Measurements from ENCODE around the gene CPN2. TPM values are rescaled to one million over a fixed set of nuclear protein-coding genes. Genes with fewer than 3 reads are reported as not detected.

The CPN2 gene
- polyA plus RNA-seq, 1 donor from 2014 or later: not detected

GRCh38 chr3:194329583-194329965 is 21.6 kb downstream of the CPN2 start:
- Histone ChIP-seq H3F3A (ENCODE audit: insufficient read depth, low read length, poor library complexity, severe bottlenecking) (no peaks in the 10 kb centered on the region), H3K9me3 (ENCODE audit: low read length) (no peaks in the 10 kb centered on the region), H4K20me1 (ENCODE audit: insufficient read depth) (no peaks in the 10 kb centered on the region), H3K36me3 (ENCODE audit: insufficient read depth, low read length) (no peaks in the 10 kb centered on the region), H3K9me2 (ENCODE audit: insufficient read depth, low read length) (no peaks in the 10 kb centered on the region), H3K4me2 (ENCODE audit: low read length) (no peak overlapping the region), H3K79me2 (replicated peaks; ENCODE audit: insufficient read depth, low read length) (no peaks in the 10 kb centered on the region), H3K27me3 (ENCODE audit: insufficient read depth, low read depth, low read length) (peaks cover 25% of the 10 kb centered on the region), H3K9ac (ENCODE audit: low read length) (no peak overlapping the region), H2AFZ (ENCODE audit: low read depth, low read length) (no peak overlapping the region), H3K4me3 (ENCODE audit: low read length) (no peak overlapping the region), H3K27ac (ENCODE audit: low read length) (no peak overlapping the region)
- TF ChIP-seq EP300 (conservative IDR thresholded peaks at IDR 0.05; ENCODE audit: poor library complexity, severe bottlenecking): no peak
- no peak for TF ChIP-seq RAD21 (conservative IDR thresholded peaks at IDR 0.05)
- no peak for TF ChIP-seq EZH2 (IDR thresholded peaks at IDR 0.05; ENCODE audit: borderline replicate concordance, insufficient read depth, low read length, poor library complexity, severe bottlenecking)

DNA sequence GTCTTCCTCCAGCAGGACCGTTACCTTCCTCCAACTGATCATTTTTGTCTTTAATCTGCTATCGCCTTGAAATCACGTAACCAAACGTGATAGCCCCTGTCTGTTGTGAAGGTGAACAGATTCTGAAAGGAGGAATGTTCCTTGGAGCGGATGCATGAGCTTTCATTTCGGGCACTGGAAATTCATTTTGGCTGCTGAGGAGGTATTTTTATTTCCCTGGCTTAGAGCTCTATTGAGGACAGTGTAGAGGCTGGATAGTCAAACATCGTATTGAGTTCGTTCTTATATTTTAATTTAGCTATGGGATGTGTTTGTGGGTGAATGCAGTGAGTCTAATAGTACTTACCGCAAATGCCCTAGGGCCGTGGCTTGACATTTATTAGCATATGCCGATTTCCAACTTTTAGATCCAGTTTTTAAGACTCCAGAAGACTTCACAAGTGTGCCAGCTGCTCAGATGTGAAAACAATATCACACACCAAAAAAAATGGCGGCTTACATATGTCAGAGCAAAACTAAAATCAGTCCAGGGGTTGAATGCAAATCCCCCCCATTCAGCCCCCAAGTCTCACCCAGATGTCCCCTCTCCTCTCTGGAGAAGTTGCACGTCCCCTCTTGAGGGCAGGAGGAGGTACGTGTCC is 22.1 kb downstream of the CPN2 start:
- H3K27me3 ChIP-seq (ENCODE audit: insufficient read depth, low read depth, low read length): peaks cover 25% of the 10 kb centered on the region
- H2AFZ ChIP-seq (ENCODE audit: low read depth, low read length): no peak overlapping the region
- H3K36me3 ChIP-seq (ENCODE audit: insufficient read depth, low read length): no peaks in the 10 kb centered on the region
- no peaks in the 10 kb centered on the region for H3K9me3 ChIP-seq (ENCODE audit: low read length)
- no peaks in the 10 kb centered on the region for H3K79me2 ChIP-seq (replicated peaks; ENCODE audit: insufficient read depth, low read length)
- no peaks in the 10 kb centered on the region for H4K20me1 ChIP-seq (ENCODE audit: insufficient read depth)
- no peaks in the 10 kb centered on the region for H3K9me2 ChIP-seq (ENCODE audit: insufficient read depth, low read length)
- no peak overlapping the region for H3K4me3 ChIP-seq (ENCODE audit: low read length)
- no peaks in the 10 kb centered on the region for H3F3A ChIP-seq (ENCODE audit: insufficient read depth, low read length, poor library complexity, severe bottlenecking)
- no peak overlapping the region for H3K4me2 ChIP-seq (ENCODE audit: low read length)
- no peak overlapping the region for H3K9ac ChIP-seq (ENCODE audit: low read length)
- no peak for TF ChIP-seq EP300 (conservative IDR thresholded peaks at IDR 0.05; ENCODE audit: poor library complexity, severe bottlenecking)
- no peak for TF ChIP-seq MXI1 (conservative IDR thresholded peaks at IDR 0.05; ENCODE audit: poor library complexity, severe bottlenecking)
- TF ChIP-seq TAF1 (IDR thresholded peaks at IDR 0.05; ENCODE audit: low read depth): no peak
- no peak for TF ChIP-seq POLR2AphosphoS5 (IDR thresholded peaks at IDR 0.05)
- H3K27ac ChIP-seq (ENCODE audit: low read length): no peak overlapping the region

GRCh38 chr3:194328053-194328657 is 23.0 kb downstream of the CPN2 start:
- H3K79me2 ChIP-seq (replicated peaks; ENCODE audit: insufficient read depth, low read length): no peaks in the 10 kb centered on the region
- no peaks in the 10 kb centered on the region for H3F3A ChIP-seq (ENCODE audit: insufficient read depth, low read length, poor library complexity, severe bottlenecking)
- H3K4me2 ChIP-seq (ENCODE audit: low read length): no peak overlapping the region
- peaks cover 20% of the 10 kb centered on the region for H3K27me3 ChIP-seq (ENCODE audit: insufficient read depth, low read depth, low read length)
- H4K20me1 ChIP-seq (ENCODE audit: insufficient read depth): no peaks in the 10 kb centered on the region
- H3K9me2 ChIP-seq (ENCODE audit: insufficient read depth, low read length): no peaks in the 10 kb centered on the region
- no peak overlapping the region for H3K27ac ChIP-seq (ENCODE audit: low read length)
- no peak overlapping the region for H3K9ac ChIP-seq (ENCODE audit: low read length)
- no peak overlapping the region for H2AFZ ChIP-seq (ENCODE audit: low read depth, low read length)
- no peaks in the 10 kb centered on the region for H3K36me3 ChIP-seq (ENCODE audit: insufficient read depth, low read length)
- no peak for TF ChIP-seq RAD21 (conservative IDR thresholded peaks at IDR 0.05)
- TF ChIP-seq REST (IDR thresholded peaks at IDR 0.05; ENCODE audit: borderline replicate concordance): no peak
- no peak for TF ChIP-seq EZH2 (IDR thresholded peaks at IDR 0.05; ENCODE audit: borderline replicate concordance, insufficient read depth, low read length, poor library complexity, severe bottlenecking)
- no peak for TF ChIP-seq EP300 (conservative IDR thresholded peaks at IDR 0.05; ENCODE audit: poor library complexity, severe bottlenecking)
- TF ChIP-seq CTCF (IDR thresholded peaks at IDR 0.05; ENCODE audit: poor library complexity, severe bottlenecking): no peak
- TF ChIP-seq TAF1 (IDR thresholded peaks at IDR 0.05; ENCODE audit: low read depth): no peak
- TF ChIP-seq SMC3 (conservative IDR thresholded peaks at IDR 0.05; ENCODE audit: poor library complexity): no peak
- TF ChIP-seq MXI1 (conservative IDR thresholded peaks at IDR 0.05; ENCODE audit: poor library complexity, severe bottlenecking): no peak
- TF ChIP-seq POLR2AphosphoS5 (IDR thresholded peaks at IDR 0.05): no peak
- H3K9me3 ChIP-seq (ENCODE audit: low read length): no peaks in the 10 kb centered on the region
- H3K4me3 ChIP-seq (ENCODE audit: low read length): no peak overlapping the region
